RCC 7860 (cell line): ENCODE measurements around the gene TIMP1.

Experiments
- DNase-seq: peaks from one replicate; pipeline ENCODE4 v3.0.0-alpha.2; 2015; ENCODE audit warnings: low spot score
- FAIRE-seq: peaks from 2 replicates; lab custom pipeline; 2012; peaks lifted over from hg19 to GRCh38; lab: Jason Lieb, UNC

The TIMP1 gene

DNA sequence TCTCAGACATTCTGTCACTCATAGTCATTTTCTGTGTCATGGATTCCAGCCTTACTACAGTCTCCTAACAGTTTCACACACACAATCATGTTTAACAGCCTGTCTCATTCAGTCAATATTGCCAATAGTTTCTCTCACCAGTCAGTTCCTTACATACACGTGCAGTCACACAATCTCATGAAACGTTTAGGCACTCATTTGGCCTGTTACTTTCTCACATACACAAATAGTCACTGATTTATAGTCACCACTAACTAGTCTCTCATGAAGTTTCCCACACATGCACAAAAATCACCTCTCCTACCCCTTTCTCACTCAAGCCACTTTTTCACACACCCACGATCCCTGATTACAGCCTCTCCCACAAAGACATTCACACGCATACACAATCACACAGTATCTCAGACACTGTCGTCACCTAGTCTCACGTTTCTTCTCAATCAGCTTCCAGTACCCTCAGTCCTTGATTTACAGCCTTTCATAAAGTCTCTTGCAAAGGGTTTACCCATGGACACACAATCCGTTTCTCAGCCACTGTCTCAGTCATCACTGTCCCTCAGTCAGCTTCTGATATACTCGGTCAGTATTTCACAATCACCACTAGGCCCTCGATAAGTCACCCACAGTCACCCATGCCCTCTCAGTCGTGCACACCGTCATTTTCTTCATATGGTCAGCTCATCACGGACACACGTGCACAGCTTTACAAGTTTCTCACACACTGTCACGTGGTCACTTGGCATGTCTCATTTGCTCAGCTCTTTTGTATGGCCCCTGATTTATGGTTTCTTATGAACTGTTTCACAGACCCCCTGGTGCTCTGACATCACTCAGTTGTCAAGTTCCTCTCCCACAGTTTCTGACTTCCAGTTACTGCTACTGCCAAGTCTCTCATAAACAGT lies 51.7 kb downstream of the TIMP1 start:
- DNase-seq (no peak), FAIRE-seq (no peak)

DNA sequence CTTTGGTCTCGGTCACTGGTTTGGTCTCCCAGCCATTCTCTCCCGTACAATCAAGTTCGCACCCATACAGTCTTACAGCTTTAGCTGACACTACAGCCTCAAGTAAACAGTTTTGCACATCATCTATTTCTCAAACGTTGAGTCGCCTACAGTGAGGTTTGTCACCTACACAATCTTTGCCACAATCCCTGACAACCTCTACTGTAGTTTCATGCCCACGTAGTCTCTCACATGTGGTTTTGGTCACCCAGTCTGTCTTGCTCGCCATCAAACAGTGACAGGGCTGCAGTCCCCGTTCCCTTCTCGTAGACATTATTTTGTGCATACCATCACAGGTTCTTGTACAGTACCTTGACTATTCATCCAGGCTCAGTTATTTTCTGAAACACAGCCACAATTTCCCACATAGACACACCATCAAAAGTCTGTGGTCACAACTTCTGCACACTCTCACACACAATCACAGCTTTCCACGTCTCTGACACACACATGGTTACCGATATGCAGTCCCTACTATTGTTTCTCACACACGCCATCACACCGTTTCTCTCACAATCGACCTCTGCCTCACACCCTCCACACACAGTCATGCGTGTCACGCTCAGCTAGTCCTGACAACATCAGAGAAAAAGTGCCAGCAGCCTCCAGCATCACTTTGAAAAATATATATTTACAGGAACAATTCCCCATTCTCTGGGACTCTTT lies 52.8 kb downstream of the TIMP1 start:
- FAIRE-seq (no peak), DNase-seq (no peak)
